SU-DHL-6 (cell line): Measurements from ENCODE around the gene ZCCHC7.

Experiments
- H2AFZ ChIP-seq: fragments of 200-600 bp; sonication (generic); 2 replicates; pipeline ENCODE4 v1.6.1; 2014; ENCODE audit warnings: low read depth, mild to moderate bottlenecking, moderate library complexity, mixed read lengths, antibody characterized with exemption, low read length; ENCODE audit not compliant: severe bottlenecking
- H3F3A ChIP-seq: fragments of 200-600 bp; shearing (Covaris generic); 2 replicates; pipeline ENCODE4 v1.6.0; 2016; ENCODE audit warnings: antibody characterized with exemption, mild to moderate bottlenecking; ENCODE audit not compliant: insufficient read depth
- H3K27ac ChIP-seq: fragments of 200-600 bp; sonication (generic); 2 replicates; pipeline ENCODE4 v1.5.1; 2016; ENCODE audit warnings: low read depth, mild to moderate bottlenecking, low read length, moderate library complexity, mixed read lengths
- H3K27me3 ChIP-seq: fragments of 200-600 bp; sonication (generic), shearing (Covaris generic); 2 replicates; pipeline ENCODE4 v1.6.0; 2014; ENCODE audit warnings: mild to moderate bottlenecking, low read length
- H3K36me3 ChIP-seq: fragments of 200-600 bp; sonication (generic); 2 replicates; pipeline ENCODE4 v1.6.1; 2014; ENCODE audit warnings: mild to moderate bottlenecking, low read length, mixed read lengths
- H3K4me2 ChIP-seq: fragments of 300-600, 200-600 bp; shearing (Covaris generic), sonication (generic); 2 replicates; pipeline ENCODE4 v1.6.0; 2014; ENCODE audit warnings: low read length, low read depth, mild to moderate bottlenecking; ENCODE audit not compliant: poor library complexity, severe bottlenecking
- H3K4me3 ChIP-seq: fragments of 200-600 bp; sonication (generic); 2 replicates; pipeline ENCODE4 v1.5.1; 2014; ENCODE audit warnings: antibody characterized with exemption, low read length, mild to moderate bottlenecking, mixed read lengths; ENCODE audit not compliant: insufficient read depth, poor library complexity, severe bottlenecking
- H3K79me2 ChIP-seq: fragments of 200-600 bp; sonication (generic); 2 replicates; pipeline ENCODE4 v1.6.1; 2014; ENCODE audit warnings: mild to moderate bottlenecking, low read length, moderate library complexity; ENCODE audit not compliant: insufficient read depth
- H3K9ac ChIP-seq: fragments of 200-600 bp; sonication (generic); 2 replicates; pipeline ENCODE4 v1.7.0; 2014; ENCODE audit warnings: mild to moderate bottlenecking, low read length
- H3K9me2 ChIP-seq: fragments of 200-600 bp; sonication (generic); replicated peaks from 2 replicates; pipeline ENCODE4 v1.6.1; 2014; ENCODE audit warnings: low read length; ENCODE audit not compliant: insufficient read depth
- H3K9me3 ChIP-seq: fragments of 200-600 bp; sonication (generic); 2 replicates; pipeline ENCODE4 v1.6.1; 2014; ENCODE audit warnings: low read length, mixed read lengths; ENCODE audit not compliant: insufficient read depth
- H4K20me1 ChIP-seq: fragments of 200-600 bp; sonication (generic); 2 replicates; pipeline ENCODE4 v1.6.1; 2014; ENCODE audit warnings: low read depth, mild to moderate bottlenecking, antibody characterized with exemption, low read length, moderate library complexity, mixed read lengths
- CTCF ChIP-seq: fragments of 200-600 bp; sonication (generic); IDR thresholded peaks from one replicate; pipeline ENCODE4 v1.5.1; 2017; ENCODE audit warnings: antibody characterized with exemption, mild to moderate bottlenecking, low read length, moderate library complexity; ENCODE audit not compliant: insufficient read depth, poor library complexity, severe bottlenecking
- EZH2phosphoT487 ChIP-seq: fragments of 200-600 bp; sonication (generic), shearing (Covaris generic); conservative IDR thresholded peaks from 2 replicates; pipeline ENCODE4 v1.6.1; 2018; ENCODE audit warnings: mild to moderate bottlenecking, antibody characterized with exemption, low read length, moderate library complexity, mixed read lengths

Gene ZCCHC7

GRCh38 chr9:37311938-37312708 is 191.7 kb downstream of the ZCCHC7 start:
- Histone ChIP-seq H3K9ac (no peak overlapping the region), H3K27me3 (no peaks in the 10 kb centered on the region), H3K36me3 (peaks cover 83% of the 10 kb centered on the region), H3K4me3 (no peak overlapping the region), H3K9me2 (no peaks in the 10 kb centered on the region), H3K4me2 (no peak overlapping the region), H4K20me1 (no peaks in the 10 kb centered on the region), H3K9me3 (no peaks in the 10 kb centered on the region), H2AFZ (no peak overlapping the region), H3F3A (peaks cover 52% of the 10 kb centered on the region), H3K79me2 (peaks cover 44% of the 10 kb centered on the region), H3K27ac (peak overlapping the region; percentile 2; the same call in 1 of the 2 replicates)
- no peak for TF ChIP-seq EZH2phosphoT487
- no peak for TF ChIP-seq CTCF

GRCh38 chr9:37324261-37324683 is 203.9 kb downstream of the ZCCHC7 start:
- H3K9me2 ChIP-seq: no peaks in the 10 kb centered on the region
- no peaks in the 10 kb centered on the region for H3K27me3 ChIP-seq
- no peak overlapping the region for H2AFZ ChIP-seq
- H3F3A ChIP-seq: peaks cover 93% of the 10 kb centered on the region
- peak overlapping the region; percentile 65 for H3K4me2 ChIP-seq
- peak overlapping the region; percentile 93 for H3K27ac ChIP-seq
- H3K9me3 ChIP-seq: no peaks in the 10 kb centered on the region
- TF ChIP-seq EZH2phosphoT487 (no peak), CTCF (no peak)
- peak overlapping the region; percentile 24 for H3K4me3 ChIP-seq
- H3K9ac ChIP-seq: peak overlapping the region; percentile 55
- no peaks in the 10 kb centered on the region for H4K20me1 ChIP-seq
- H3K79me2 ChIP-seq: peaks cover 73% of the 10 kb centered on the region
- peaks cover 22% of the 10 kb centered on the region for H3K36me3 ChIP-seq

- TF ChIP-seq CTCF (no peak), EZH2phosphoT487 (no peak)
- peak overlapping the region; percentile 23 for H3K4me3 ChIP-seq
- H3K27me3 ChIP-seq: no peaks in the 10 kb centered on the region
- peak overlapping the region; percentile 93 for H3K27ac ChIP-seq
- H3F3A ChIP-seq: peaks cover 93% of the 10 kb centered on the region
- H3K4me2 ChIP-seq: peak overlapping the region; percentile 65
- no peaks in the 10 kb centered on the region for H3K9me3 ChIP-seq
- no peak overlapping the region for H2AFZ ChIP-seq
- H3K79me2 ChIP-seq: peaks cover 74% of the 10 kb centered on the region
- no peaks in the 10 kb centered on the region for H3K9me2 ChIP-seq
- H3K36me3 ChIP-seq: peaks cover 21% of the 10 kb centered on the region
- H3K9ac ChIP-seq: peak overlapping the region; percentile 55
- no peaks in the 10 kb centered on the region for H4K20me1 ChIP-seq
Measured at GRCh38 chr9:37324691-37325490, 204.5 kb downstream of the ZCCHC7 start.
